Thymus (tissue), 11 donors: ENCODE measurements around the gene GDF2. TPM values are rescaled to one million over a fixed set of nuclear protein-coding genes. Genes with fewer than 3 reads are reported as not detected.

Experiments
- DNase-seq, 9 donors: peaks; one replicate each; pipeline ENCODE4 v3.0.0-alpha.2; 2013; ENCODE audit warnings: low spot score in 9 of 9, low read depth in 6 of 9, missing footprints in 1 of 9
- H3K27ac ChIP-seq, 2 donors: one replicate each; pipeline ENCODE4 v1.5.1; 2013; ENCODE audit warnings: control low read depth in 1 of 2, low read depth in 1 of 2, low read length in 1 of 2, mild to moderate bottlenecking in 1 of 2, moderate library complexity in 1 of 2
- H3K27me3 ChIP-seq, 2 donors: one replicate each; pipeline ENCODE4 v1.5.1; 2013; ENCODE audit warnings: low read length in 1 of 2; ENCODE audit not compliant: control insufficient read depth in 2 of 2, insufficient read depth in 1 of 2
- H3K36me3 ChIP-seq, 2 donors: one replicate each; pipeline ENCODE4 v1.5.1; 2013; ENCODE audit warnings: low read length in 1 of 2, mild to moderate bottlenecking in 1 of 2, moderate library complexity in 1 of 2; ENCODE audit not compliant: control insufficient read depth in 2 of 2, insufficient read depth in 2 of 2
- H3K4me1 ChIP-seq, 2 donors: one replicate each; pipeline ENCODE4 v1.5.1; 2013; ENCODE audit warnings: low read length in 2 of 2; ENCODE audit not compliant: control insufficient read depth in 2 of 2, insufficient read depth in 2 of 2
- H3K4me3 ChIP-seq, 2 donors: one replicate each; pipeline ENCODE4 v1.5.1; 2013; ENCODE audit warnings: low read length in 2 of 2, control low read depth in 1 of 2, mild to moderate bottlenecking in 1 of 2
- H3K9me3 ChIP-seq, 2 donors: one replicate each; pipeline ENCODE4 v1.5.1; 2013; ENCODE audit warnings: low read length in 1 of 2, mild to moderate bottlenecking in 1 of 2; ENCODE audit not compliant: control insufficient read depth in 2 of 2, insufficient read depth in 1 of 2
- WGBS: extraction: QIAGEN DNeasy Blood & Tissue Kit; methylation state at CpG from one replicate; pipeline ENCODE4 v1.1.7; 2013; 5-methylcytosine and 5-hydroxymethylcytosine counted together
- polyA plus RNA-seq: library from polyadenylated mRNA; stranded (reverse); fragments of 200-250 nt; gene quantifications from one replicate; pipeline ENCODE4 v1.2.3, GENCODE V29; 2013
- total RNA-seq: library from RNA; stranded (reverse); fragments of 120-200 nt; gene quantifications from one replicate; pipeline ENCODE4 v1.2.4, GENCODE V29; 2013
- donor health status: healthy.

The GDF2 gene
- total and polyA plus RNA-seq, 2 donors: 0.02 TPM; not detected in 1

GRCh38 chr10:47288916-47289495 lies 33.2 kb upstream of the GDF2 start:
- Histone ChIP-seq H3K9me3 (no peaks in the 10 kb centered on the region), H3K27me3 (no peaks in the 10 kb centered on the region), H3K4me3 (no peak overlapping the region), H3K36me3 (no peaks in the 10 kb centered on the region), H3K27ac (no peak overlapping the region), H3K4me1 (peaks cover 20 to 29% of the 10 kb centered on the region in 2 donors)
- DNase-seq: no peak
- 86% methylated on average over 9 of the region's 9 CpGs for WGBS

GRCh38 chr10:47289921-47290320 lies 32.3 kb upstream of the GDF2 start:
- H3K4me3 ChIP-seq: no peak overlapping the region

GRCh38 chr10:47290338-47290737 lies 31.9 kb upstream of the GDF2 start:
- no peaks in the 10 kb centered on the region for H3K9me3 ChIP-seq
- no peak for DNase-seq
- H3K36me3 ChIP-seq: no peaks in the 10 kb centered on the region
- H3K27me3 ChIP-seq: peaks cover 0 to 5% of the 10 kb centered on the region in 2 donors
- H3K27ac ChIP-seq: no peak overlapping the region
- 97% methylated on average over 3 of the region's 3 CpGs for WGBS
- H3K4me3 ChIP-seq: no peak overlapping the region
- H3K4me1 ChIP-seq: peaks cover 20 to 26% of the 10 kb centered on the region in 2 donors

More at GRCh38 chr10:47289921-47290320, 32.3 kb upstream of the GDF2 start:
- Histone ChIP-seq H3K36me3 (no peaks in the 10 kb centered on the region), H3K9me3 (no peaks in the 10 kb centered on the region), H3K4me1 (peaks cover 20 to 29% of the 10 kb centered on the region in 2 donors), H3K27me3 (peaks cover 0 to under 1% of the 10 kb centered on the region in 2 donors), H3K27ac (no peak overlapping the region)
- DNase-seq: no peak
- whole genome bisulfite sequencing: 98% methylated on average over 6 of the region's 6 CpGs

- DNase-seq: no peak
- 95% methylated on average over 3 of the region's 3 CpGs for WGBS
- peaks cover 0 to 18% of the 10 kb centered on the region in 2 donors for H3K27me3 ChIP-seq
Observed at GRCh38 chr10:47291682-47292081, 30.6 kb upstream of the GDF2 start.

GRCh38 chr10:47294057-47294456 lies 28.2 kb upstream of the GDF2 start:
- DNase-seq: no peak
- no peak overlapping the region for H3K27ac ChIP-seq
- H3K9me3 ChIP-seq: no peaks in the 10 kb centered on the region
- WGBS: 98% methylated on average over 9 of the region's 9 CpGs
- no peak overlapping the region for H3K4me3 ChIP-seq
- no peaks in the 10 kb centered on the region for H3K4me1 ChIP-seq
- peaks cover 0 to 37% of the 10 kb centered on the region in 2 donors for H3K27me3 ChIP-seq
- no peaks in the 10 kb centered on the region for H3K36me3 ChIP-seq

More at GRCh38 chr10:47291682-47292081, 30.6 kb upstream of the GDF2 start:
- H3K36me3 ChIP-seq: no peaks in the 10 kb centered on the region
- H3K9me3 ChIP-seq: no peaks in the 10 kb centered on the region
- peaks cover 8 to 12% of the 10 kb centered on the region in 2 donors for H3K4me1 ChIP-seq
- H3K27ac ChIP-seq: no peak overlapping the region
- H3K4me3 ChIP-seq: no peak overlapping the region

- Histone ChIP-seq H3K27me3 (peaks cover 2 to 41% of the 10 kb centered on the region in 2 donors), H3K36me3 (no peaks in the 10 kb centered on the region), H3K4me3 (no peak overlapping the region), H3K9me3 (no peaks in the 10 kb centered on the region), H3K4me1 (no peaks in the 10 kb centered on the region), H3K27ac (no peak overlapping the region)
- DNase-seq: no peak
- 97% methylated on average over 5 of the region's 5 CpGs for WGBS
Observed at GRCh38 chr10:47294501-47294900, 27.8 kb upstream of the GDF2 start.

GRCh38 chr10:47295411-47295810 lies 26.8 kb upstream of the GDF2 start:
- peaks cover 5 to 49% of the 10 kb centered on the region in 2 donors for H3K27me3 ChIP-seq
- 98% methylated on average over 5 of the region's 5 CpGs for WGBS
- H3K4me1 ChIP-seq: peaks cover 3 to 5% of the 10 kb centered on the region in 2 donors
- DNase-seq: no peak
- no peaks in the 10 kb centered on the region for H3K36me3 ChIP-seq
- no peak overlapping the region for H3K4me3 ChIP-seq
- H3K9me3 ChIP-seq: no peaks in the 10 kb centered on the region
- H3K27ac ChIP-seq: no peak overlapping the region

- Histone ChIP-seq H3K4me1 (peaks cover 6 to 8% of the 10 kb centered on the region in 2 donors), H3K4me3 (no peak overlapping the region), H3K27me3 (peaks cover 8 to 58% of the 10 kb centered on the region in 2 donors), H3K36me3 (no peaks in the 10 kb centered on the region), H3K9me3 (no peaks in the 10 kb centered on the region), H3K27ac (no peak overlapping the region)
- 76% methylated on average over 12 of the region's 12 CpGs for WGBS
- DNase-seq: no peak
Observed at GRCh38 chr10:47296156-47296894, 25.9 kb upstream of the GDF2 start.

- H3K4me1 ChIP-seq: peaks cover 6 to 8% of the 10 kb centered on the region in 2 donors
- WGBS: 98% methylated on average over 1 of the region's 1 CpG
- no peaks in the 10 kb centered on the region for H3K9me3 ChIP-seq
- H3K36me3 ChIP-seq: no peaks in the 10 kb centered on the region
- H3K27ac ChIP-seq: no peak overlapping the region
- peaks cover 11 to 64% of the 10 kb centered on the region in 2 donors for H3K27me3 ChIP-seq
- DNase-seq: no peak
- H3K4me3 ChIP-seq: no peak overlapping the region
Observed at GRCh38 chr10:47296941-47297340, 25.3 kb upstream of the GDF2 start.
